ENCODE results near the gene TAGLN.

Gene TAGLN

DNA sequence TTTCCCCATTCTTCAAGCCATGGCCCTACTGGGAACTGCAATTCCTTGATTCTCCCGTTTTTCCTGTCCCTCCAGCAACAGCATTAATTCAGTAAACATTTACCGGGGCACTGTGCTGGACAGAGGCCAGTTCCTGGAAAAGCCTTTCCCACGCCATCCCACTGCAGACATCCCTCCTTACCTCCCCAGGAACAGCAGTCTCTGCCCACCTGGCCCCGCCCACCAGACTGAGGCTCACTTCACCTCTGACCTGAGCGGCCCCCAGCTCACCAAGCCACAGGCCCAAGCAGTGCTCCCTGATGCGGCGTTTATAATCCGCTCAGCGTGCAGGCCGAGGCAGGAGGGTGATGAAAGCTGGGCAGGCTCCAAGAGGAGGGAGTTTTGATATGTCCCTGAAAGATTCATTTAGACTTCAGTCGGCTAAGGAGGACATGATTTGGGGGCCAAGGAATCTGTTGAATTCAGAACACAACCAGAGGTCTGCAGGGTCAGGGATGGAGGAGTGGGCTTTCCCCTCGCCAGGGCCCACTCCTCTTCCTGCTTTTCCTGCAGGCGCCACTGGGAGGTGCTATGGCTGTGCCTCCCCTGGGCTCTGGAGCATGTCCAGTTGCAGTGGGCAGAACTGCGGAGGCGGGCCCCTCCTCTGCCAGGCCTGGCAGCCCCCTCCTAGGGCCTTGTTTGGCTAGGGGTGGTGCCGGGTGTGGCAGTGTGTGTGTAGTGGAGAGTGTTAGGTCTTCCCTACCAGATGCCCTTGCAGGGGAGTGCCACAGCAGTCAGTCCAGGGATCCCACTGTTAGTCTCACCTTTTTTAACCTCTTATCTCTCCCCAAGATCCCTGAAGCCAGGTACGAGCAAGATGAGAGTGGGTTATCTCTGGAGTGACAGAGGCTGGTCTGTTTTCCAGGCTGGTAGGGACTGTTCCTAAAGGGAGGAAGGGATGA lies 1.4 kb upstream of the TAGLN start:
- H3K4me1 ChIP-seq, result no peaks in the 10 kb centered on the region
- peak; percentile 49 for DNase-seq
- H3K4me3 ChIP-seq (ENCODE audit: low read depth, low read length), result no peak overlapping the region
- H3K9me3 ChIP-seq, result no peaks in the 10 kb centered on the region
- no peaks in the 10 kb centered on the region; the same call in 1 of the 2 replicates for H3K36me3 ChIP-seq
- H3K27me3 ChIP-seq, result no peaks in the 10 kb centered on the region
- peak; percentile 63 for TF ChIP-seq CTCF (IDR thresholded peaks at IDR 0.05; ENCODE audit: low read depth, low read length)

GRCh38 chr11:117198613-117199012 lies 557 bp upstream of the TAGLN start:
- no peaks in the 10 kb centered on the region for H3K27me3 ChIP-seq
- no peaks in the 10 kb centered on the region; the same call in 1 of the 2 replicates for H3K36me3 ChIP-seq
- H3K9me3 ChIP-seq, result no peaks in the 10 kb centered on the region
- H3K4me3 ChIP-seq (ENCODE audit: low read depth, low read length), result no peak overlapping the region
- DNase-seq, result no peak
- TF ChIP-seq CTCF (IDR thresholded peaks at IDR 0.05; ENCODE audit: low read depth, low read length), result no peak
- no peaks in the 10 kb centered on the region for H3K4me1 ChIP-seq

GRCh38 chr11:117199916-117200812 lies 994 bp downstream of the TAGLN start:
- no peak for DNase-seq
- Histone ChIP-seq H3K4me1 (no peaks in the 10 kb centered on the region), H3K27me3 (no peaks in the 10 kb centered on the region), H3K9me3 (no peaks in the 10 kb centered on the region), H3K36me3 (peaks cover 2% of the 10 kb centered on the region), H3K4me3 (ENCODE audit: low read depth, low read length) (no peak overlapping the region)
- no peak for TF ChIP-seq CTCF (IDR thresholded peaks at IDR 0.05; ENCODE audit: low read depth, low read length)

GRCh38 chr11:117200813-117201657 lies 1.9 kb downstream of the TAGLN start:
- no peak for DNase-seq

More at GRCh38 chr11:117200813-117201657, 1.9 kb downstream of the TAGLN start:
- Histone ChIP-seq H3K9me3 (no peaks in the 10 kb centered on the region), H3K27me3 (no peaks in the 10 kb centered on the region), H3K4me3 (ENCODE audit: low read depth, low read length) (no peak overlapping the region), H3K4me1 (no peaks in the 10 kb centered on the region), H3K36me3 (peaks cover 6% of the 10 kb centered on the region)
- no peak for TF ChIP-seq CTCF (IDR thresholded peaks at IDR 0.05; ENCODE audit: low read depth, low read length)
